GM19025 (cell line): ENCODE data around the gene NCF4.

Experiments used
- ATAC-seq: cut with Tn5 transposase; IDR thresholded peaks from one replicate; pipeline ENCODE4 v1.9.1; 2021; ENCODE audit warnings: mild to moderate bottlenecking, low read depth, moderate library complexity; ENCODE audit not compliant: unreplicated experiment

Gene NCF4

GRCh38 chr22:36892292-36892691 lies 31.5 kb downstream of the NCF4 start:
- no peak for ATAC-seq

DNA sequence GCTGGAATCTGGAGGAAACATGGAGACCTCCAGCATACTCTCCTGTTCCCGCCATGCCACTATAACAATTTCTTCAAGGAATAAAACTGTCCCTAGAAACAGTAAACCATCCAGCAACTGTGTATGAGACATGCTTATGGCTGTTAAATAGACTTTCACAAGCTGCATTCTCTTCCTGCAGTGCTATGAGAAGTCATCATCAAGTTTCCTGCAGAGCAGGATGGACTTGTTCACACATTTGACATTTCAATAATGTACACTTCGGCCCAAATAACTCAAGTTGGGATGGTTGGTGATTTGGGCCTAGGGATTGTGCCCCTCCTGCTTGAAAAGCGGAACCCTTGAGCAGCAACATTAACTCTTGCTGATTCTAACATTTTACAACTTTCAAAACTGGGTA lies 32.5 kb downstream of the NCF4 start:
- no peak for ATAC-seq

DNA sequence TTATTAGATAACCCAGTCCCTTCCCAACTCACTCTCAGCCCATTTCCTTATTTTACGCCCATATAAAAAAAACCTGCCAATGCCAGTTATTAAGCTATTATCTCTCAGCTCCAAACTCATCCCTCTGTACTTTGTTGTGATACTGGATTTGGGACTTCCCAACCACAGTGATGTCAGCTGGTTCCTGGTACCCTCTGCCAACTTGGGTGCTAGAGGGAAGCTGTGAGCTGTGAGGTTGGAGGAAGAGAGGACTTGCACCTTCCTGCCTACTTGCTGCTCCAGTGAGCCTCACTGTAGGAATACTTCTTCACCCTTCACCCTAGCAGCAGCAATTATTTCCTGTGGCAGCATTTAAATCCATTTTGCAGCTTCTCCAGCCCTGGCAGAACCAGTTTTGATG lies 33.5 kb downstream of the NCF4 start:
- no peak for ATAC-seq

- no peak for ATAC-seq
Observed at GRCh38 chr22:36897611-36898010, 36.8 kb downstream of the NCF4 start.

DNA sequence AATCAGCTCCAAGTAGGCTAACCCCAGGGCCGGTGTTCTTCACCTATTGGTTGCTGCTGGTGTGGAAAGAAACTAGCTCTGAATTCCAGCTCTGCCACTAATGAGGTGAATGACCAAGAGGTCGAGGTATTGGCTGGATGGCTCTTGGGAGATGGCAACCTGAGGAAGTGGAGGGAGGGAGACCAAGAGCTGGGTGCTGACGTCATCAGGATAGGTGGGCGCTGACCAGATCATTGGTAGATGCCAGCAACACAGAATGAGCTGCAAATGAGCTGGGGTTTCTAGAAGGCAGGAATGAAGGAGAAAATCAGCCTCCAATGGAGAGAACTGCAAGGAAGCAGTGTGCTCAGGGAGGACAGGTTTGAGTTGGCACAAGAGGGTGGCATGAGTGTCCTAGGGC lies 37.9 kb downstream of the NCF4 start:
- no peak for ATAC-seq

DNA sequence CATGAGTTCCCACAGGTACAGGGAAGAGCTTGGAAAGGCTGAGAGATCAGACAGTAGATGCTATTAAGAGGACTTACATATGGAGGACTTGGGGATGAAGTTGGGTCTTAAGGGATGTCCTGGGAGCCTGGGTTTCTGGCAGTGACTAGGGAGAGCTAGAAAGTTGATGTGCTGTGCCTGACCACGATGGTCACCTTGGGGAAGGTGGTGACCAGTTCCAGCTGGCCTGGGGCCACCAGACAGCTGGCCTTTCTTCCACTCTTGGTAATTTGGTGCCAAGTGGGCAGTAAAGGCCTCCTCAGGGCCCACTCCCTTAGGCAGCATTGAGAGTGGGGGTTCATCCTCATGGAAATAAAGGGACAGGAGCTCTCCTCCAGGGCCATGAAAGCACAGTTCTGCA lies 38.7 kb downstream of the NCF4 start:
- no peak for ATAC-seq

DNA sequence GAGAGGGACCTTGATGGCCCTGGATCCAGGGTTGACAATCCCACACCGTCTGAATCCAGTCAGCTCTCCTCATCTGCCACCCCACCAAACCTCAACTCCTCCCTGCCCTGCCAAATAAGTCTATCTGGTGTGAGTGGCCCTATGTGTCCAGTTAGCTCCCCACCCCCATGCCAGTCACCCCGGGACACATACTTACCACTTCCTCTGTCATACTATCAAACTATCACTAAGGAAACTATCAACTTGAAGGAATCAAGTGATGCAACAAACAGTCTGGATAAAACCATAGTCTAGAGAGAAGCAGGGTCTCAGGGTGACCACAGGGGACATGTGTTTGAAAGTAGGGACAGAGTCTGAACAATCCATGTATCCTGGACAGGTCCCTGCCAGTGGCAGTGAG lies 39.4 kb downstream of the NCF4 start:
- ATAC-seq, result no peak

- ATAC-seq, result no peak
Observed at GRCh38 chr22:36900880-36901279, 40.1 kb downstream of the NCF4 start.

- peak; percentile 66 for ATAC-seq
Observed at GRCh38 chr22:36901411-36902142, 40.8 kb downstream of the NCF4 start.

GRCh38 chr22:36902143-36902926 lies 41.5 kb downstream of the NCF4 start:
- no peak for ATAC-seq

DNA sequence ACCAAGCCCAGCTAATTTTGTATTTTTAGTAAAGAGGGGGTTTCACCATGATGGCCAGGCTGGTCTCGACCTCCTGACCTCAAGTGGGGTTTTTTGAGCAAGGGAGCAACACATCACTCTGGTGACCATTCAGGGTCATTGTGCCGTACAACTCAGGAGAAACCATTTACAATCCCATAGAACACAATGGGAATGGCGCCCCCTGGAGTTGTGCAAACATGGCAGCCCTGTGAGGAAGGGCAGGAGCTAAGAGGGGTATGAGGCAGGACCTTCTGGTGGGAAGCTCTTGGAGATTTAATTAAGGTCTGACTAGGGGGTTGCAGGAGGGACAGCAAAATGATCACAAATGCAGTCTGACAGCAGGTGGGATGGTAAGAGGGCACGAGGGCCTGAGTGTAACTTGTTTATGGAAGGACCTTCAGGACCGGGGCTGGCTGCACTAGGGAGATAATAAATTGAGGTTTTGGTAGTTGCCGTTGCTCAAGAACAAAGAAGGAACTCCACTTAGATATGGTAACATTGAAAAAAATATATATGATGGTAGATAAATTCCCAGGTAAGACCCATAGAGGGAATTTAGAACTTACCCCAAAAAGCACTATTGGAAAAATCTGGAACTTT lies 43.6 kb downstream of the NCF4 start:
- ATAC-seq, result no peak

- no peak for ATAC-seq
Observed at GRCh38 chr22:36907253-36908195, 46.7 kb downstream of the NCF4 start.

- ATAC-seq, result no peak
Observed at GRCh38 chr22:36910461-36910860, 49.7 kb downstream of the NCF4 start.

DNA sequence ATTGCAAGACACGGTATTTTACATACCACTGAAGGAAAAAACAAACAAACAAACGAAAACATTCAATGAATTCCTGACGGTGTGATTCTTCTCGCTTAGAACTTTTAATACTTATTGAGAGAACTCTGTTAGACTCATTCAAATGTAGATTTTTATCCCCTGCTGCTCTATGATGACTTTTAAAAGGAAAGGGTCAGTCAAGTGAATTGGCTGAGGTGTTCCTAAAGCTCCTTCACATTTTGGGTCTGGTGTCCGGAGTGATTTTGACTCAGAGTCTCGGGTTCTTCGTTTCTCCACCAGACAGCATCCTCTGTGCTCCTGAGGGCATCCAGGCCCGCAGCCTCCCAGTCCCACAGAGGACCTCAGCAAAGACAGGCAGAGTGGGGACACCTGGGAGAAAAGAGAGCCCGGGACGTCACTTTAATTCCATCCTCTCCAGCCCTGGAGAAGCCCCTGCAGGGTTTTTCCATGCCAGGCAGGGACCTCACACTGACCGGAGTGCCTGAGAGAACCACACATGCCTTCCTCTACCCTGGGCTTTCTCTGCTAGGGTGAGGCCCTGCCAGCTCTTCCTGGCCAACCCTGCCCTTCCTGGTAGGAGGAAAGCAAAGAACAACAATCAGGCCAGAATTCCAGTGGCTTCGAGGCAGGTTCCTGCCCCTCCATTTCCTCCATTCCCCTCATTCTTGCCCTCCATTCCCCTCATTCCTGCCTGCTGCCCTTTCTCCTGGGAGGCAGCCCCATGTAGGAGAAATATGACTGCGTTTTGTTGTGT lies 51.3 kb downstream of the NCF4 start:
- no peak for ATAC-seq

GRCh38 chr22:36912694-36913426 lies 52.1 kb downstream of the NCF4 start:
- ATAC-seq, result no peak

GRCh38 chr22:36913427-36914389 lies 52.9 kb downstream of the NCF4 start, which contains the start of gene CSF2RB:
Gene CSF2RB (plus strand): TSS chr22:36913628. CDS start chr22:36922208, 8,580 bp downstream.
- no peak for ATAC-seq

DNA sequence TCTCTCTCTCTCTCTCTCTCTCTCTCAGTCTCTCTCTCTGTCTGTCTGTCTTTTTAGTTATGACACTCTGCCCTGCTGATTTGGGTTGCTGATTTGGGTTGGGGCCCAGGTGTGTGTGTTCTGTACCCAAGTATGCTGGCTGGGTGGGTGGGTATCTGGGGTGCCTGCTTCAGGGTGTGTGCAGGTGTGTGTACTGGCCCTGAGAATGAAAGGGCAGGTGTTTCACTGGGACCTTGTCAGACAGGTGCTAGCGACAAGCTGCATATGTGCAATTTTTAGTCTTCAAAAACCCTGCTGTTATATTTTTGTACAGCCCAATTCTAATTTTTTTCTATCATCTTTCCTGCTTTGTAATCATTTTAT lies 53.6 kb downstream of the NCF4 start:
- ATAC-seq, result no peak

DNA sequence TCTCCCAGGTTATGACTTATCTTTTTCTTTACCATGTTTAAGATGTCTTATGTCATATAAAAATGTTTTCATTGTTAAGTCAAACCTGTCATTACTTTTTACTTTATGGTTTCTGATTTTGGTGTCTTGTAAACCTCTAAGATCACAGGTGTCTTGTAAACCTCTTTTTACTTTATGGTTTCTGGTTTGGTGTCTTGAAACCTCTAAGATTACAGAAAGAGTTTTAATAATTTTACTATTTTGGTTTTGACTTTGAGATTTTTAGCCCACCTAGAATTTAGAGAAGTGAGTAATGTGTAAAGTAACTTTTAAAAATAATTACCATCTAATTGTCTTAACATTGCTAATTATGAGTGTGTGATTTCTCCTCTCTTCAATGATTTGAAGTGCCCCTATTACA lies 55.2 kb downstream of the NCF4 start:
- ATAC-seq, result no peak
